SK-N-MC (cell line): ENCODE measurements around the gene CCDC8.

Source experiments
- EZH2 ChIP-seq: fragments of 200-600 bp; sonication (generic); IDR thresholded peaks from one replicate; pipeline ENCODE4 v1.6.1; 2017; ENCODE audit warnings: antibody characterized with exemption
- POLR2AphosphoS5 ChIP-seq: IDR thresholded peaks from 2 replicates; pipeline ENCODE4 v1.6.1; 2012; ENCODE audit warnings: mild to moderate bottlenecking, low read depth, low read length, borderline replicate concordance

DNA sequence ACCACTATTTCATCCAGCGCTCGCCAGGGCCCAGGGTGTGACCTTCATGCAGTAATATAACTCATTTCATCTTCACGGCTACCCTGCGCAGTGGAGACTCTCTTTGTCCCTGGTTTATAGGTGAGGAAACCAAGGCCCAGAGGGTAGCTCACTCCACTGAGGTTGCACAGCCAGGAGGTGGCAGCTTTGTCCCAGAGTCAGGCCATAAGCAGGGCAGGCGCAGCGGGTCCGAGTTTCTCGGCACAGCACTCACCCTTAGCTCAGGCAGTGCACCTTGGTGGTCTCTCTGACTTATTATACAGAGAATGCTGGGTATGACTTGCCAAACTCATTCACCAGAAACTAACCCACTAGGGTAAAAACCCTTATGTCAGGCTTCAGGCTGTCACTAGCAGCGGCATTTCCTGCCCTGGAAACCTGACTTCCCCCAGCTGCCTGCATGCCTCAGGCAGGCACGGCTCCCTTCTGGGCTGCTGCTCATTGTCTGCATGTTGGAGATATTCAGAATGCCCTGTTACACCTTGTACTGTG, 41.9 kb downstream of the CCDC8 start:
- no peak for TF ChIP-seq POLR2AphosphoS5
- no peak for TF ChIP-seq EZH2
